Stimulated activated naive B cell treated with anti-CD40 and anti-IgM and Interleukin-4, amounts not matched to agents 10 μg/mL and 1 μg/mL and 100 μg/mL, for 72 hours (primary cell): ENCODE results near the gene ADAMTS14.
A peak's percentile ranks its signal among the peaks of the same experiment; 100 is the strongest.

Experiments used
- ATAC-seq, 2 donors: fragments of 150-1000 bp; cut with Tn5 transposase; replicated peaks; 2 replicates each; pipeline ENCODE4 v1.10.0; 2021; ENCODE audit warnings: moderate library complexity in 1 of 2
- DNase-seq: peaks from one replicate; pipeline ENCODE4 v3.0.0; 2021
- H3K27ac Mint-ChIP-seq: one replicate; pipeline ENCODE4 v1.8.0; 2022; ENCODE audit warnings: mild to moderate bottlenecking, mixed read lengths
- H3K27me3 Mint-ChIP-seq, 2 donors: one replicate each; pipeline ENCODE4 v1.8.0; 2022; ENCODE audit warnings: mixed read lengths in 2 of 2
- H3K36me3 Mint-ChIP-seq, 2 donors: one replicate each; pipeline ENCODE4 v1.8.0; 2022; ENCODE audit warnings: mixed read lengths in 2 of 2, mild to moderate bottlenecking in 1 of 2
- H3K4me1 Mint-ChIP-seq, 2 donors: one replicate each; pipeline ENCODE4 v1.8.0; 2022; ENCODE audit warnings: mixed read lengths in 2 of 2, mild to moderate bottlenecking in 1 of 2
- H3K4me3 Mint-ChIP-seq, 2 donors: one replicate each; pipeline ENCODE4 v1.8.0; 2022; ENCODE audit warnings: mild to moderate bottlenecking in 2 of 2, mixed read lengths in 2 of 2, moderate library complexity in 1 of 2
- H3K9me3 Mint-ChIP-seq, 2 donors: one replicate each; pipeline ENCODE4 v1.8.0; 2022; ENCODE audit warnings: mixed read lengths in 2 of 2, mild to moderate bottlenecking in 1 of 2

Gene ADAMTS14

GRCh38 chr10:70773461-70773860, 101.2 kb downstream of the ADAMTS14 start:
- no peaks in the 10 kb centered on the region for H3K4me1 Mint-ChIP-seq
- no peaks in the 10 kb centered on the region for H3K36me3 Mint-ChIP-seq
- no peak for DNase-seq
- no peaks in the 10 kb centered on the region for H3K9me3 Mint-ChIP-seq
- no peaks in the 10 kb centered on the region for H3K27me3 Mint-ChIP-seq
- H3K27ac Mint-ChIP-seq, result no peak overlapping the region
- H3K4me3 Mint-ChIP-seq, result no peak overlapping the region
- no peak for ATAC-seq

DNA sequence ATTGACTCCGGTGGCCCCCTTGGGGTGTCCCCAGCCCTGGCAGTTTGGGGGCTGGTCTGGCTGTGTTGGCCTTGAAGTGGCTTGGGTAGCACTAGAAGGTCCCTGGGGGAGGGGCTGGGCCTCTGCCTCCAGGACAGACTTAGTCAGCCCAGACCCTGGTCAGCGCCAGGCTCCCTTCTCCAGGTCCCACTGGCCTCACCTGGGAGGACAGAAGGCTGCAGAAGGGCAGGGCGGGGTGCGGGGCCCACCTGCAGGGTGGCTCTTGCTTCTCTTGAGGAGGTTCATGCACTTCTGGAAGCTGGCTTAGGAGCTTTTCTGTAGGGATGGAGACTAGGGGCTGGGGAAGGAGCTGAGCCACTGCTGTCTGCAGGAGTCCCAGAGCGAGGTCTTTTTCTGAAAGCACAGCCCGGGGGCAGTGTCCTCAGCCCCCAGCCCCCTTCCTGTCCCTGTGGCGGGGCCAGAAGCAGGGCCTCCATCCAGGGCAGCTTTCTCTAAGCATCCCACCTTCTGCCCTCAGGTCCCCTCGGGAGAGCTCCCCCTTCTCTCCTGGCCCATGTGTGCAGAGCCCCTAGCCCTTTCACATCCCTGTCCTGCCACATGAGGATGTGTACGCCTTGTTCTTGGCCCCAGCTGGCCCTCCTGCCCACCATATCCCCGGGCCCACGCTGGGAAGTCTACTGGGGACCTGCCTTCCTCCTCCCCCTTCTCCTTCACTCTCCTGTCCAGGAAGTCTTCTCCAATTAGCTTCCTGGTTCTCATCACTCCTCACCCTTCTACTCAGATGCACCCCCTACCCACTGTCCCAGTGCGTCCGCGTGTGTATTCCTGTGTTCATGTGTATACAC, 101.9 kb downstream of the ADAMTS14 start:
- no peak overlapping the region for H3K27ac Mint-ChIP-seq
- no peak for ATAC-seq
- no peaks in the 10 kb centered on the region for H3K36me3 Mint-ChIP-seq
- H3K4me3 Mint-ChIP-seq, result no peak overlapping the region
- H3K4me1 Mint-ChIP-seq, result no peaks in the 10 kb centered on the region
- no peak for DNase-seq
- no peaks in the 10 kb centered on the region for H3K27me3 Mint-ChIP-seq
- no peaks in the 10 kb centered on the region for H3K9me3 Mint-ChIP-seq

GRCh38 chr10:70774810-70775678, 102.7 kb downstream of the ADAMTS14 start:
- no peaks in the 10 kb centered on the region for H3K27me3 Mint-ChIP-seq
- no peaks in the 10 kb centered on the region for H3K4me1 Mint-ChIP-seq
- no peaks in the 10 kb centered on the region for H3K9me3 Mint-ChIP-seq
- DNase-seq, result no peak
- no peak for ATAC-seq
- no peaks in the 10 kb centered on the region for H3K36me3 Mint-ChIP-seq
- no peak overlapping the region for H3K27ac Mint-ChIP-seq
- no peak overlapping the region for H3K4me3 Mint-ChIP-seq

DNA sequence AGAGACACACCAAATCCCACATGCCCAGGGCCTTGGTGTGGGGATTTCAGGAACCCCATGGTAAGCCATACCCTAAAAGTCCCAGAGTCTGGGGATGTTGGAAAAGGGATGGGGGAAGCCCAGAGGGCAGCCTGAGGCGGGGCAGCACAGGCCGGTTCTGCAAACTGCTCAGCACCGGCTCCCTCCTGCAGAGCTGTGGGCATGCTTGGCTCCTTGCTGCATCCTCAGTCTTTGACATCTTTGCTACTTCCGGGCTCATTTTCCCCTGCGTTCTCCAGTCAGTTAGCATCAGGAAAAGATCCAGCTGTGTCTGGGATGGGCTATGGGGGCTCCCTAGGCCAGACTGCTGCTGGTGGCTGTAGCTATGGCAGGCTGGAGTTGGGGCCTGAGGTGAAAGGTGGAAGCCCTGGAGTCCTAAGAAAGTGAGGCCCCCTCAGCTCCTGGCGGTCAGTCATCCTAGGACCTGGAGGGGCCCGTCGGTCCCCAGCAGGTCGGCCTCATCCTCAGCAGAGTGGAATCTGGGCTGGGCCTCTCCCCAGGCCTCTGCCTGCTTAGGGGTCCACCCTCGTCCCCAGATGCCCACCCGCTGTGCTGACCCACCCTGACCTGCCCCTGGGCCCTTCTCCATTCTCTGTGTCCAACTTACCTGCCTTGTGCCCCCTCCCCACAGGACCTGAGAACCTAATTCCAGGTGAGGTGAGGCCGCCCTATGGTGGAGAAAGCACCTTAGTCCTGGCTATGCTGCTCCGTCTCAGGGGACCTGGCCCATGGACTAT, 103.6 kb downstream of the ADAMTS14 start:
- Mint-ChIP-seq H3K27me3 (no peaks in the 10 kb centered on the region), H3K4me3 (no peak overlapping the region), H3K27ac (no peak overlapping the region), H3K36me3 (no peaks in the 10 kb centered on the region), H3K9me3 (no peaks in the 10 kb centered on the region), H3K4me1 (no peaks in the 10 kb centered on the region)
- DNase-seq, result no peak
- no peak for ATAC-seq

DNA sequence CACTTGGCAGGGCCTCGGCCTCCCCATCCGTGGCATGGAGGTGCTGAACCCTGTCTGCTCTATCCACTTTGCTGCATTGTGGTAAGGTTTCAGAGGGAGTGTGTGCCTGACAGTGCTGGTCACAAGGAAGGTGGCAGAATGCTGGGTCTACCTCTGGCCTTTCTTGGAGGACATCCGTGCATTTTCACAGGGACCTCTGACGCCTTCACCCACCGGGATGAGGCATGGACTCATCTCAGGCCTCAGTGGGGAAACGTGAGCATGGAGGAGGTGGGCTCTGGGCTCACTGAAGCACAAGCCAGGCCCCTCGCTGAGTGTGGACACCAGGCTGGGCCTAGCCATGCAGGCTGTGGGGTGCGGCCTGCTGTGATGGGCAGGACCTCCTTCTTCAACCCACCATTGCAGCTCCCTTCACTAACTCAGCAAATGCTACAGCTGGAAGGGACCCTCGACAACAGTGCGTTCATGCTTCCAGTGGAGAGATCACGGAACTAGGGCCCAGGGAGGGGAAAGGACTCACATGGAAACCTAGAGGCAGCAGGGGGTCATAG, 104.2 kb downstream of the ADAMTS14 start:
- Mint-ChIP-seq H3K4me1 (no peaks in the 10 kb centered on the region), H3K27ac (no peak overlapping the region), H3K9me3 (no peaks in the 10 kb centered on the region), H3K36me3 (no peaks in the 10 kb centered on the region), H3K27me3 (no peaks in the 10 kb centered on the region), H3K4me3 (no peak overlapping the region)
- ATAC-seq, result no peak
- DNase-seq, result no peak

GRCh38 chr10:70777063-70777875, 105.0 kb downstream of the ADAMTS14 start:
- no peak for ATAC-seq
- H3K27ac Mint-ChIP-seq, result peak overlapping the region; percentile 48

GRCh38 chr10:70778267-70778924, 106.1 kb downstream of the ADAMTS14 start:
- Mint-ChIP-seq H3K4me1 (no peaks in the 10 kb centered on the region), H3K36me3 (no peaks in the 10 kb centered on the region), H3K27me3 (peaks cover 3 to 7% of the 10 kb centered on the region in 2 donors), H3K4me3 (no peak overlapping the region), H3K27ac (no peak overlapping the region), H3K9me3 (no peaks in the 10 kb centered on the region)
- DNase-seq (no peak), ATAC-seq (no peak)

More at GRCh38 chr10:70777063-70777875, 105.0 kb downstream of the ADAMTS14 start:
- H3K27me3 Mint-ChIP-seq, result no peaks in the 10 kb centered on the region
- no peaks in the 10 kb centered on the region for H3K36me3 Mint-ChIP-seq
- no peaks in the 10 kb centered on the region for H3K4me1 Mint-ChIP-seq
- no peak for DNase-seq
- H3K4me3 Mint-ChIP-seq, result no peak overlapping the region
- H3K9me3 Mint-ChIP-seq, result no peaks in the 10 kb centered on the region

DNA sequence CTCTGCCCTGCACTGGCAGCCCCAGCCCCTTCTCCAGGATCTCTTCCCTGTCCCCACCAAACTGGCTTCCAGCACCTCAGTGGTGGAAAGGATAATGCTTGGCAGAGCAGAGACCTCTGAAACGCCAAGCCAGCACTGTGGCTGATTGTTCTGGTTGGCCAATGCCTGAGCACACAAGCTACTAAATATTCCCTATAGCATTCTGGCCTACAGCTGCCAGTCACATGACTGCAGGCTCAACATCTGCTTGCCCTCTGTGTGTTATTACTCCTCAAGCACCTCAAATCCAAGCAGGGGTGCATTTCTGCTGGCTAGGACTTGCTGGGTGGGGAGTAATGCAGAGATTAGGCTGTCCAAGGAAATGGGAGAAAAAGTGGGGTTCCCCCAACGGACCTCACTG, 106.8 kb downstream of the ADAMTS14 start:
- no peaks in the 10 kb centered on the region for H3K9me3 Mint-ChIP-seq
- H3K4me1 Mint-ChIP-seq, result no peaks in the 10 kb centered on the region
- no peaks in the 10 kb centered on the region for H3K36me3 Mint-ChIP-seq
- no peak overlapping the region for H3K27ac Mint-ChIP-seq
- DNase-seq (no peak), ATAC-seq (no peak)
- no peak overlapping the region for H3K4me3 Mint-ChIP-seq
- H3K27me3 Mint-ChIP-seq, result peaks cover 4 to 8% of the 10 kb centered on the region in 2 donors

GRCh38 chr10:70779511-70780369, 107.4 kb downstream of the ADAMTS14 start:
- Mint-ChIP-seq H3K9me3 (no peaks in the 10 kb centered on the region), H3K4me1 (no peaks in the 10 kb centered on the region), H3K4me3 (no peak overlapping the region), H3K27ac (no peak overlapping the region), H3K27me3 (peaks cover 4 to 8% of the 10 kb centered on the region in 2 donors), H3K36me3 (no peaks in the 10 kb centered on the region)
- ATAC-seq (no peak), DNase-seq (no peak)

GRCh38 chr10:70780370-70780760, 108.1 kb downstream of the ADAMTS14 start:
- Mint-ChIP-seq H3K27me3 (peaks cover 4 to 8% of the 10 kb centered on the region in 2 donors), H3K4me3 (no peak overlapping the region), H3K36me3 (no peaks in the 10 kb centered on the region), H3K9me3 (no peaks in the 10 kb centered on the region), H3K27ac (no peak overlapping the region), H3K4me1 (no peaks in the 10 kb centered on the region)
- ATAC-seq (no peak), DNase-seq (no peak)

DNA sequence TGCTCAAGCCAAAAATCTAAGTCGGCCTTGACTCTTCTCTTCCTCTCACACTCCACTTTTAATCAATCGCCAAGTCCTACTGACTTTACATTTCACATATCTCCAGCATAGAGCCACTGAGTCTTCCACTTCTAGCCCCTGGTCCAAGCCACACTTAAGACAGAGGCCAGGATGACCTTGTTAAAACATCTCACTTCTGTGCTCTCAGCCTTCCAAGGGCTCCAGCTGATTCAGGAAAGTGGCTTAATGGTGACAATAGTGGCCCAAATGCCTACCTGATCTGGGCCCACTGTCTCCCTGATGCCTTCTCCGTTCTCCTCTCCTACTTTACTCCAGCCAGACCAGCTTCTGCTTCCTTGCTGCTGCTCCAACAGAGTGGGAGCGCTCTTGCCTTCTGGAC, 108.5 kb downstream of the ADAMTS14 start:
- Mint-ChIP-seq H3K4me3 (no peak overlapping the region), H3K27ac (no peak overlapping the region), H3K36me3 (no peaks in the 10 kb centered on the region), H3K4me1 (no peaks in the 10 kb centered on the region), H3K27me3 (peaks cover 4 to 8% of the 10 kb centered on the region in 2 donors), H3K9me3 (no peaks in the 10 kb centered on the region)
- no peak for DNase-seq
- no peak for ATAC-seq

DNA sequence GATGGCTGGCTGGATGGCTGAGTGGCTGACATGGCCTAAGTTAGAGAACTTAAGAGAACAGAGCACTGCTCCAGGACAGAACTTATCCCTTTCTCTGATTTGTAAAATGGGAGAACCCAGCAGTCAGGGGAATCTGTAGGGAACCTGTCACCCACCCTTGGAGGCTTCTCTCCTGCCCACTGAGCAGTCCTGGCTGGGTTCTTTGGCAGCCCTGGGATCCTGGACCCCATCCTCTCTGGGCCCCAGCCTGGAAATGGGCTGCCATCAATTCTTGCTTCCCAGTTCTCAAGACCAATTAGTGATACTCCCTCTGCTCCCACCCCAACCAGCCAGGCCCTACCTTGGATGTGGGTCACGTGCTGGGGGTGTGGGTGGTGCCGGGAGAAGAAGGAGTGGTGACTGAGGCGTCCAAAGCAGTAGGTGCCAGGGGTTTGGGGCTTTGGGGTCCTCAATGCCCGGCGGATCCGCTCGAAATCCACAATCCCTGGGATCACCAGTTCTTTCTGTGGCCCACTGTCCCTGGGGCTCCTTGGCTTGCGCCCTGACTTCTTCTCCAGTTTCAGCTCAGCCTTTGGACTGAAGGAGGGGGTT, 109.2 kb downstream of the ADAMTS14 start:
- no peak overlapping the region for H3K4me3 Mint-ChIP-seq
- H3K27ac Mint-ChIP-seq, result no peak overlapping the region

More for the DNA sequence above, 109.2 kb downstream of the ADAMTS14 start:
- H3K9me3 Mint-ChIP-seq, result no peaks in the 10 kb centered on the region
- H3K27me3 Mint-ChIP-seq, result peaks cover 4 to 8% of the 10 kb centered on the region in 2 donors
- no peaks in the 10 kb centered on the region for H3K36me3 Mint-ChIP-seq
- DNase-seq (no peak), ATAC-seq (no peak)
- no peaks in the 10 kb centered on the region for H3K4me1 Mint-ChIP-seq
